ENCODE measurements around the gene RALGAPA2.

RALGAPA2 gene

DNA sequence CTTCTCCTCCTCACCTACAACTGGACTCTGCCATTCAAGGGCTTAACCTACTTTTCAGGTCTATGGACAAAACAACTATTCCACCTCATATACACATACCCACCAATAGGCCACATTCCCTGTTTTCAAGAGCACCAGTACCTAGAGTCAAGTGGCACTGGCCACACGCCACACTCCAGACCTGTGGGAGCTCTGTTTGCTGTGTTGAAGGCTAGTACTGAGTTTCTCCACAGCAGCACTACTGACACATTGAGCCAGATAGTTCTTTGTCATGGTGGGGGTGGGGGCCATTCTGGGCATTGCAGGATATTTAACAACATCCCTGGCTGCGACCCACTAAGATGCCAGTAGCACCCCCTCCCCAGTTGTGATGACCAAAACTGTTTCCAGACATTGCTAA, 84.1 kb downstream of the RALGAPA2 start:
- H3K4me3 ChIP-seq (ENCODE audit: low read length, poor library complexity, severe bottlenecking): no peak overlapping the region
- no peak overlapping the region for H2AFZ ChIP-seq (ENCODE audit: low read length)
- H3K4me1 ChIP-seq (ENCODE audit: insufficient read depth, low read length, poor library complexity, severe bottlenecking): no peaks in the 10 kb centered on the region
- no peak for TF ChIP-seq EZH2phosphoT487 (IDR thresholded peaks at IDR 0.05; ENCODE audit: borderline replicate concordance)
- TF ChIP-seq, protein P1, sequence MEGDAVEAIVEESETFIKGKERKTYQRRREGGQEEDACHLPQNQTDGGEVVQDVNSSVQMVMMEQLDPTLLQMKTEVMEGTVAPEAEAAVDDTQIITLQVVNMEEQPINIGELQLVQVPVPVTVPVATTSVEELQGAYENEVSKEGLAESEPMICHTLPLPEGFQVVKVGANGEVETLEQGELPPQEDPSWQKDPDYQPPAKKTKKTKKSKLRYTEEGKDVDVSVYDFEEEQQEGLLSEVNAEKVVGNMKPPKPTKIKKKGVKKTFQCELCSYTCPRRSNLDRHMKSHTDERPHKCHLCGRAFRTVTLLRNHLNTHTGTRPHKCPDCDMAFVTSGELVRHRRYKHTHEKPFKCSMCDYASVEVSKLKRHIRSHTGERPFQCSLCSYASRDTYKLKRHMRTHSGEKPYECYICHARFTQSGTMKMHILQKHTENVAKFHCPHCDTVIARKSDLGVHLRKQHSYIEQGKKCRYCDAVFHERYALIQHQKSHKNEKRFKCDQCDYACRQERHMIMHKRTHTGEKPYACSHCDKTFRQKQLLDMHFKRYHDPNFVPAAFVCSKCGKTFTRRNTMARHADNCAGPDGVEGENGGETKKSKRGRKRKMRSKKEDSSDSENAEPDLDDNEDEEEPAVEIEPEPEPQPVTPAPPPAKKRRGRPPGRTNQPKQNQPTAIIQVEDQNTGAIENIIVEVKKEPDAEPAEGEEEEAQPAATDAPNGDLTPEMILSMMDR (conservative IDR thresholded peaks at IDR 0.05; ENCODE audit: low read length): no peak
- no peaks in the 10 kb centered on the region for H3K27me3 ChIP-seq (ENCODE audit: insufficient read depth, low read length, poor library complexity, severe bottlenecking)
- no peaks in the 10 kb centered on the region; the same call in 1 of the 2 replicates for H3K36me3 ChIP-seq (ENCODE audit: insufficient read depth, low read length)
- no peaks in the 10 kb centered on the region for H4K20me1 ChIP-seq (ENCODE audit: insufficient read depth, low read length, poor library complexity, severe bottlenecking)
- no peaks in the 10 kb centered on the region for H3K9me2 ChIP-seq (replicated peaks; ENCODE audit: low read depth, low read length)
- H3K9ac ChIP-seq (ENCODE audit: low read depth, low read length, poor library complexity, severe bottlenecking): no peak overlapping the region
- H3K9me3 ChIP-seq (ENCODE audit: insufficient read depth, low read depth, low read length): no peaks in the 10 kb centered on the region
- H3K4me2 ChIP-seq (ENCODE audit: low read depth, low read length, poor library complexity, severe bottlenecking): no peak overlapping the region
- no peaks in the 10 kb centered on the region for H3F3A ChIP-seq (ENCODE audit: low read depth)
- H3K79me2 ChIP-seq (ENCODE audit: insufficient read depth, low read length): no peaks in the 10 kb centered on the region

DNA sequence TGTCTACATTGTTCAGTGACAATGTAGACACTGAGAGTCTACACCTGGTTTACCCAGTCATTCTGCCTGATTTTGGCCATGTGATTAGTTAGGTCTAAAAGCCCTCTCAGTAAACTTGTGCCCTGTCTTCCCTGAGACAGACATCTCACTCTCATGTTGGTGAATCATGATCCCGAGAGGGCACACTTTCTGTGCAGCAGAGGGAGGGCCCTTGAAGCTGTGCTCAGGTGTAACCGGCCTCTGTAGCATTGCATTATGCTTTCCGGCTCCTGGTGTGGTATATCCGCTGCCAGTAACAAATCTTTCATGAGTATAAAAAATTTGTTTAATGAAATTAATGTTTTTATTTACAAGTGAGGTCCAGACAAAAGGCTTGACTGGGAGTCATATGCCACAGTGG, 85.0 kb downstream of the RALGAPA2 start:
- Histone ChIP-seq H3K4me3 (ENCODE audit: low read length, poor library complexity, severe bottlenecking) (no peak overlapping the region), H3K79me2 (ENCODE audit: insufficient read depth, low read length) (no peaks in the 10 kb centered on the region), H3K9me2 (replicated peaks; ENCODE audit: low read depth, low read length) (no peaks in the 10 kb centered on the region), H3F3A (ENCODE audit: low read depth) (no peaks in the 10 kb centered on the region), H3K9me3 (ENCODE audit: insufficient read depth, low read depth, low read length) (no peaks in the 10 kb centered on the region), H3K9ac (ENCODE audit: low read depth, low read length, poor library complexity, severe bottlenecking) (no peak overlapping the region), H3K27me3 (ENCODE audit: insufficient read depth, low read length, poor library complexity, severe bottlenecking) (no peaks in the 10 kb centered on the region), H3K4me2 (ENCODE audit: low read depth, low read length, poor library complexity, severe bottlenecking) (no peak overlapping the region), H3K4me1 (ENCODE audit: insufficient read depth, low read length, poor library complexity, severe bottlenecking) (no peaks in the 10 kb centered on the region), H3K36me3 (ENCODE audit: insufficient read depth, low read length) (no peaks in the 10 kb centered on the region; the same call in 1 of the 2 replicates), H2AFZ (ENCODE audit: low read length) (no peak overlapping the region), H4K20me1 (ENCODE audit: insufficient read depth, low read length, poor library complexity, severe bottlenecking) (no peaks in the 10 kb centered on the region)
- TF ChIP-seq, protein P1 (conservative IDR thresholded peaks at IDR 0.05; ENCODE audit: low read length): no peak
- no peak for TF ChIP-seq EZH2phosphoT487 (IDR thresholded peaks at IDR 0.05; ENCODE audit: borderline replicate concordance)

DNA sequence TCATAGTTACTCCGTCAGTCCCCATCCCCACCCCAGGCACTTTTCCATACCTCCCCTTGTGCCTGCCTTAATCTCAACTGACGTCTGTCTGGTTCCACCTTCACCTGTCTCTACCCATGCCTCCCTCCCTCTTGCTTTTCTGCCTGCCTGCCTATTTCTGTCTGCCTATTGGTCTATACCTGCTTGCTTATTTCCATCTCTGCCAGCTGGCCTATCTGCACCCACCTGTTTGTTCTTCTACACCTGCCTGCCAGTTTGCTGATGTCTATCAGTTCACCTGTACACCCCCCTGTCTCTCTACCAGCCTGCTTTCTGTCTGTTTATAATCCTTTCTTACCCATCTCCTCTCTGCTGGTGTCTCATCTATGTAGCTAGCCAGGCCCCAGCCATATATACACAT, 87.5 kb downstream of the RALGAPA2 start:
- Histone ChIP-seq H3K4me3 (ENCODE audit: low read length, poor library complexity, severe bottlenecking) (no peak overlapping the region), H3K9me2 (replicated peaks; ENCODE audit: low read depth, low read length) (no peaks in the 10 kb centered on the region), H2AFZ (ENCODE audit: low read length) (no peak overlapping the region), H3F3A (ENCODE audit: low read depth) (no peaks in the 10 kb centered on the region), H3K9me3 (ENCODE audit: insufficient read depth, low read depth, low read length) (no peaks in the 10 kb centered on the region), H3K79me2 (ENCODE audit: insufficient read depth, low read length) (no peaks in the 10 kb centered on the region), H3K4me1 (ENCODE audit: insufficient read depth, low read length, poor library complexity, severe bottlenecking) (no peaks in the 10 kb centered on the region), H4K20me1 (ENCODE audit: insufficient read depth, low read length, poor library complexity, severe bottlenecking) (no peaks in the 10 kb centered on the region), H3K9ac (ENCODE audit: low read depth, low read length, poor library complexity, severe bottlenecking) (no peak overlapping the region), H3K4me2 (ENCODE audit: low read depth, low read length, poor library complexity, severe bottlenecking) (no peak overlapping the region), H3K36me3 (ENCODE audit: insufficient read depth, low read length) (no peaks in the 10 kb centered on the region; the same call in 1 of the 2 replicates), H3K27me3 (ENCODE audit: insufficient read depth, low read length, poor library complexity, severe bottlenecking) (no peaks in the 10 kb centered on the region)
- TF ChIP-seq, protein P1 (conservative IDR thresholded peaks at IDR 0.05; ENCODE audit: low read length): no peak
- no peak for TF ChIP-seq EZH2phosphoT487 (IDR thresholded peaks at IDR 0.05; ENCODE audit: borderline replicate concordance)
